ENCODE results near the gene NKX1-2. TPM values are rescaled to one million over a fixed set of nuclear protein-coding genes. Genes with fewer than 3 reads are reported as not detected.
A peak's percentile ranks its signal among the peaks of the same experiment; 100 is the strongest.

The NKX1-2 gene
- total RNA-seq: not detected

GRCh38 chr10:124450012-124450782 lies at the start of gene NKX1-2:
Gene NKX1-2 (minus strand): TSS chr10:124450035. CDS start chr10:124449943, 92 bp downstream.
- Mint-ChIP-seq H3K4me3 (no peak within 1 kb of the TSS), H3K4me1 (ENCODE audit: low read depth) (peaks cover 14% of the 10 kb centered on the region), H3K36me3 (ENCODE audit: low read depth) (no peaks in the 10 kb centered on the region), H3K9me3 (ENCODE audit: insufficient read depth) (no peaks in the 10 kb centered on the region), H3K27ac (no peak within 1 kb of the TSS), H3K27me3 (ENCODE audit: low read depth) (peaks cover 73% of the 10 kb centered on the region)
- ChIA-PET POLR2A (no interaction called here), CTCF (no interaction called here)
- DNase-seq: no peak
- ATAC-seq: peak; percentile 53

- ChIA-PET CTCF (no interaction called here), POLR2A (no interaction called here)
- H3K27ac Mint-ChIP-seq: no peak overlapping the region
Measured at GRCh38 chr10:124498056-124498455, 48.2 kb upstream of the NKX1-2 start.

GRCh38 chr10:124497196-124497881 lies 47.5 kb upstream of the NKX1-2 start:
- DNase-seq (no peak), ATAC-seq (no peak)
- Mint-ChIP-seq H3K36me3 (ENCODE audit: low read depth) (peaks cover 15% of the 10 kb centered on the region), H3K27me3 (ENCODE audit: low read depth) (no peaks in the 10 kb centered on the region), H3K4me1 (ENCODE audit: low read depth) (peaks cover 15% of the 10 kb centered on the region), H3K9me3 (ENCODE audit: insufficient read depth) (no peaks in the 10 kb centered on the region), H3K27ac (no peak overlapping the region), H3K4me3 (no peak overlapping the region)
- ChIA-PET POLR2A (interaction anchor here (0.6 kb wide), 1 partner anchor 305 kb away, joined by 3 read pairs; no protein-coding TSS in a partner anchor), CTCF (no interaction called here)

More at GRCh38 chr10:124498056-124498455, 48.2 kb upstream of the NKX1-2 start:
- DNase-seq (no peak), ATAC-seq (no peak)
- H3K9me3 Mint-ChIP-seq (ENCODE audit: insufficient read depth): no peaks in the 10 kb centered on the region
- no peak overlapping the region for H3K4me3 Mint-ChIP-seq
- peaks cover 15% of the 10 kb centered on the region for H3K36me3 Mint-ChIP-seq (ENCODE audit: low read depth)
- peaks cover 15% of the 10 kb centered on the region for H3K4me1 Mint-ChIP-seq (ENCODE audit: low read depth)
- no peaks in the 10 kb centered on the region for H3K27me3 Mint-ChIP-seq (ENCODE audit: low read depth)

- Mint-ChIP-seq H3K27ac (no peak overlapping the region), H3K4me1 (ENCODE audit: low read depth) (peaks cover 15% of the 10 kb centered on the region), H3K27me3 (ENCODE audit: low read depth) (no peaks in the 10 kb centered on the region), H3K36me3 (ENCODE audit: low read depth) (peaks cover 12% of the 10 kb centered on the region), H3K9me3 (ENCODE audit: insufficient read depth) (no peaks in the 10 kb centered on the region), H3K4me3 (no peak overlapping the region)
- DNase-seq (no peak), ATAC-seq (no peak)
- ChIA-PET POLR2A (no interaction called here), CTCF (no interaction called here)
Measured at GRCh38 chr10:124496620-124497019, 46.8 kb upstream of the NKX1-2 start.

- ATAC-seq (no peak), DNase-seq (no peak)
- no peaks in the 10 kb centered on the region for H3K27me3 Mint-ChIP-seq (ENCODE audit: low read depth)
- no peak overlapping the region for H3K27ac Mint-ChIP-seq
- POLR2A ChIA-PET: no interaction called here
- H3K4me3 Mint-ChIP-seq: no peak overlapping the region
- H3K36me3 Mint-ChIP-seq (ENCODE audit: low read depth): peaks cover 10% of the 10 kb centered on the region
- CTCF ChIA-PET: no interaction called here
- H3K9me3 Mint-ChIP-seq (ENCODE audit: insufficient read depth): no peaks in the 10 kb centered on the region
- H3K4me1 Mint-ChIP-seq (ENCODE audit: low read depth): peaks cover 15% of the 10 kb centered on the region
Measured at GRCh38 chr10:124496150-124496549, 46.3 kb upstream of the NKX1-2 start.

GRCh38 chr10:124495725-124496124 lies 45.9 kb upstream of the NKX1-2 start:
- ATAC-seq: no peak
- H3K9me3 Mint-ChIP-seq (ENCODE audit: insufficient read depth): no peaks in the 10 kb centered on the region
- POLR2A ChIA-PET: interaction anchor here (0.5 kb wide), 1 partner anchor 14 kb away, joined by 3 read pairs; no protein-coding TSS in a partner anchor
- no peak overlapping the region for H3K4me3 Mint-ChIP-seq
- peaks cover 15% of the 10 kb centered on the region for H3K4me1 Mint-ChIP-seq (ENCODE audit: low read depth)
- H3K27me3 Mint-ChIP-seq (ENCODE audit: low read depth): no peaks in the 10 kb centered on the region
- no peak for DNase-seq
- no peak overlapping the region for H3K27ac Mint-ChIP-seq
- H3K36me3 Mint-ChIP-seq (ENCODE audit: low read depth): peaks cover 5% of the 10 kb centered on the region
- CTCF ChIA-PET: no interaction called here

GRCh38 chr10:124495162-124495561 lies 45.3 kb upstream of the NKX1-2 start:
- no peaks in the 10 kb centered on the region for H3K9me3 Mint-ChIP-seq (ENCODE audit: insufficient read depth)
- H3K4me1 Mint-ChIP-seq (ENCODE audit: low read depth): peaks cover 15% of the 10 kb centered on the region
- ChIA-PET CTCF (interaction anchor here (1.3 kb wide), 1 partner anchor 91 kb away, joined by 3 read pairs; no protein-coding TSS in a partner anchor), POLR2A (interaction anchor here (0.5 kb wide), 1 partner anchor 13 kb away, joined by 3 read pairs; no protein-coding TSS in a partner anchor)
- ATAC-seq: no peak
- no peak for DNase-seq
- no peak overlapping the region for H3K4me3 Mint-ChIP-seq
- H3K27me3 Mint-ChIP-seq (ENCODE audit: low read depth): no peaks in the 10 kb centered on the region
- H3K27ac Mint-ChIP-seq: no peak overlapping the region
- H3K36me3 Mint-ChIP-seq (ENCODE audit: low read depth): peaks cover 2% of the 10 kb centered on the region

- peak overlapping the region; percentile 91 for H3K27ac Mint-ChIP-seq
- ATAC-seq (peak; percentile 62), DNase-seq (no peak)
- no peaks in the 10 kb centered on the region for H3K9me3 Mint-ChIP-seq (ENCODE audit: insufficient read depth)
- ChIA-PET POLR2A (no interaction called here), CTCF (interaction anchor here (1.3 kb wide), 2 partner anchors 91 to 247 kb away, joined by 3 read pairs; no protein-coding TSS in a partner anchor)
- no peaks in the 10 kb centered on the region for H3K27me3 Mint-ChIP-seq (ENCODE audit: low read depth)
- no peaks in the 10 kb centered on the region for H3K36me3 Mint-ChIP-seq (ENCODE audit: low read depth)
- peak overlapping the region; percentile 61 for H3K4me3 Mint-ChIP-seq
- H3K4me1 Mint-ChIP-seq (ENCODE audit: low read depth): peaks cover 15% of the 10 kb centered on the region
Measured at GRCh38 chr10:124494046-124494807, 44.4 kb upstream of the NKX1-2 start.

GRCh38 chr10:124493214-124493882 lies 43.5 kb upstream of the NKX1-2 start:
- Mint-ChIP-seq H3K9me3 (ENCODE audit: insufficient read depth) (no peaks in the 10 kb centered on the region), H3K36me3 (ENCODE audit: low read depth) (no peaks in the 10 kb centered on the region), H3K27ac (no peak overlapping the region), H3K4me1 (ENCODE audit: low read depth) (peaks cover 15% of the 10 kb centered on the region), H3K4me3 (no peak overlapping the region), H3K27me3 (ENCODE audit: low read depth) (no peaks in the 10 kb centered on the region)
- DNase-seq (no peak), ATAC-seq (no peak)
- ChIA-PET CTCF (interaction anchor here (0.9 to 1.3 kb wide), 2 partner anchors 28 to 248 kb away, joined by 3 to 4 read pairs; no protein-coding TSS in a partner anchor), POLR2A (interaction anchor here (0.6 kb wide), 1 partner anchor 261 kb away, joined by 3 read pairs; no protein-coding TSS in a partner anchor)

GRCh38 chr10:124492266-124492665 lies 42.4 kb upstream of the NKX1-2 start:
- Mint-ChIP-seq H3K27ac (no peak overlapping the region), H3K36me3 (ENCODE audit: low read depth) (peaks cover 4% of the 10 kb centered on the region), H3K4me1 (ENCODE audit: low read depth) (peaks cover 18% of the 10 kb centered on the region), H3K9me3 (ENCODE audit: insufficient read depth) (peaks cover 1% of the 10 kb centered on the region), H3K4me3 (no peak overlapping the region), H3K27me3 (ENCODE audit: low read depth) (no peaks in the 10 kb centered on the region)
- DNase-seq (no peak), ATAC-seq (no peak)
- CTCF ChIA-PET: no interaction called here
- POLR2A ChIA-PET: no interaction called here

GRCh38 chr10:124491105-124491504 lies 41.3 kb upstream of the NKX1-2 start:
- ATAC-seq (no peak), DNase-seq (no peak)
- POLR2A ChIA-PET: no interaction called here
- CTCF ChIA-PET: no interaction called here
- H3K27me3 Mint-ChIP-seq (ENCODE audit: low read depth): no peaks in the 10 kb centered on the region
- peaks cover 11% of the 10 kb centered on the region for H3K9me3 Mint-ChIP-seq (ENCODE audit: insufficient read depth)
- no peak overlapping the region for H3K27ac Mint-ChIP-seq
- H3K4me1 Mint-ChIP-seq (ENCODE audit: low read depth): peaks cover 18% of the 10 kb centered on the region
- peaks cover 14% of the 10 kb centered on the region for H3K36me3 Mint-ChIP-seq (ENCODE audit: low read depth)
- no peak overlapping the region for H3K4me3 Mint-ChIP-seq

Measured in activated CD8-positive, alpha-beta T cell treated with anti-CD3 and anti-CD28 coated beads, Interleukin-2, amount 10 ng/mL, durations not matched to agents 7 days and 5 days (primary cell).